ENCODE measurements around the gene FAM163A.

- no peak for TF ChIP-seq EZH2 (IDR thresholded peaks at IDR 0.05; ENCODE audit: borderline replicate concordance, low read depth, low read length, severe bottlenecking)
- no peak for TF ChIP-seq CTCF (IDR thresholded peaks at IDR 0.05; ENCODE audit: borderline replicate concordance, extremely low read depth, low read length, poor library complexity, severe bottlenecking)
These were observed 45.2 kb downstream of the FAM163A start for GRCh38 chr1:179788259-179788658.

Measured in DND-41 (cell line).